D721Med (cell line): ENCODE data around the gene RNF113B.

ENCODE experiments used
- DNase-seq: peaks from one replicate; pipeline ENCODE4 v3.0.0; 2011; ENCODE audit warnings: low spot score; ENCODE audit not compliant: insufficient read length
- FAIRE-seq: peaks from 2 replicates; lab custom pipeline; 2011; peaks lifted over from hg19 to GRCh38; lab: Jason Lieb, UNC
- CTCF ChIP-seq: IDR thresholded peaks from 2 replicates; pipeline ENCODE4 v1.5.1; 2012; ENCODE audit warnings: mild to moderate bottlenecking, control low read depth; ENCODE audit not compliant: insufficient read depth; ENCODE audit errors: missing control alignments

Gene RNF113B

GRCh38 chr13:98206946-98207345 is 29.9 kb upstream of the RNF113B start:
- FAIRE-seq = no peak
- DNase-seq = no peak
- no peak for TF ChIP-seq CTCF

- DNase-seq = no peak
- FAIRE-seq = no peak
- no peak for TF ChIP-seq CTCF
Observed at GRCh38 chr13:98204546-98204945, 27.5 kb upstream of the RNF113B start.

- no peak for FAIRE-seq
- no peak for DNase-seq
- TF ChIP-seq CTCF = no peak
Observed at GRCh38 chr13:98203646-98204326, 26.7 kb upstream of the RNF113B start.

GRCh38 chr13:98201984-98202383 is 24.9 kb upstream of the RNF113B start:
- TF ChIP-seq CTCF = no peak
- peak; percentile 43 for DNase-seq

GRCh38 chr13:98201189-98201588 is 24.1 kb upstream of the RNF113B start:
- DNase-seq (no peak), FAIRE-seq (no peak)
- TF ChIP-seq CTCF = no peak

More at GRCh38 chr13:98201984-98202383, 24.9 kb upstream of the RNF113B start:
- no peak for FAIRE-seq

- no peak for DNase-seq
- FAIRE-seq = no peak
Observed at GRCh38 chr13:98200211-98200878, 23.3 kb upstream of the RNF113B start.

More at GRCh38 chr13:98200211-98200878, 23.3 kb upstream of the RNF113B start:
- no peak for TF ChIP-seq CTCF
